ENCODE results near the gene AMY2A. TPM values are rescaled to one million over a fixed set of nuclear protein-coding genes. Genes with fewer than 3 reads are reported as not detected.

Gene AMY2A
- total RNA-seq, 1 donor from 2014 or later, result not detected

Small RNAs within 50 kb of the gene (small RNA-seq; reads per million reads assigned to genes)
- gene AC105272.1, result not detected

Other genes with a start within 250 kb of the AMY2A start
- gene RNPC3, start 91.7 kb upstream of the AMY2A start, total RNA-seq, result 21.6 TPM
- 25.0 TPM for gene AMY2B, start 45.8 kb upstream of the AMY2A start, total RNA-seq
- not detected for gene AMY1A, start 38.3 kb downstream of the AMY2A start, total RNA-seq
- gene AMY1B, start 78.8 kb downstream of the AMY2A start, total RNA-seq, result not detected
- not detected for gene AMY1C, start 132.5 kb downstream of the AMY2A start, total RNA-seq